Activated CD4-positive, CD25-positive, alpha-beta regulatory T cell treated with anti-CD3 and anti-CD28 coated beads, Interleukin-2, amount 50 U/mL, for 24 hours (primary cell): ENCODE results near the gene B3GNT4.
A peak's percentile ranks its signal among the peaks of the same experiment; 100 is the strongest.

Source experiments
- ATAC-seq, 2 donors: fragments of 150-1000 bp; cut with Tn5 transposase; one replicate each; pipeline ENCODE4 v1.10.0; 2021; ENCODE audit warnings: mild to moderate bottlenecking in 1 of 2, moderate library complexity in 1 of 2

B3GNT4 gene

GRCh38 chr12:122225683-122226365 lies 22.3 kb downstream of the B3GNT4 start, which contains the start of gene DIABLO:
DIABLO (minus strand) TSS chr12:122226052; CDS start chr12:122226014, 38 bp downstream.
- ATAC-seq, result peak; percentile 93

GRCh38 chr12:122226366-122227125 lies 23.0 kb downstream of the B3GNT4 start:
- peak; percentile 57 to 60 for ATAC-seq

- ATAC-seq, result no peak
Observed at GRCh38 chr12:122227341-122227740, 23.8 kb downstream of the B3GNT4 start.

DNA sequence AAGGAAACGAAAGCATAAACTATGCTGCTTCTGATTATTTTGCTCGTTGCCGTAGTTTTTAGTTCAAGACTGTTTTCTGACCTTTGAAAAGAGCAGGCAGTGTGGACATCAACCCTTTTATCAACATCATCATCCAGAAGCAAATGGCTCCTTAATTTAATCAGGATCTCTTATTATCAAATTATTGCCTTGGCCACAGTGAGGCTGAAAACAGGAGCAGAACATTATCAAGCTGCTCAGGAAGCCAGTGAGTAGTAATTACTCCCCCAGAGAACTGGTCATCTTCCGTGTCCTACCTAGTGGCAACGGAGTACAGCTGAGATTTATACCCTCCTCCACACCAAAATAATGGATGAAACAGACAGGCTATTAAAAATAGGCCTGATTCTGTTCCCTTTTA lies 24.6 kb downstream of the B3GNT4 start:
- ATAC-seq, result no peak

- ATAC-seq, result no peak
Observed at GRCh38 chr12:122230798-122231197, 27.3 kb downstream of the B3GNT4 start.

DNA sequence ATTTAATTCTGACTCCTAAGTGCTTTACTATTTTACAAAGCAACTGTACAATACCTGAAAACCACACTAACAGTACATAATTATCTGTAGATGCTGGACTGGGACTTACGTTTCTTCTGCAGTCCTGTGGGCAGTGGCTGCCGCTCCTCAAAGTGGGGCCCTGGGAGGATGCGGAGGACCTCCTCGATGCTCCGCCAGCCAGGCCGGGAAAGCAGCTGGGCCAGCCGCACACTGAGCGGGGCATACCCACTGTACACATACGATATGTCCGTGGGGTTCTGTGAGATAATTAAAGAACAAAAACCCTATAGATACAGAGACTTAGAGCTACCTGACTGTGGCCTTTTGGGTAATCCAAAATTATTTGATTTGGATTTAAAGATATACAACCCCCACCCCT lies 29.2 kb downstream of the B3GNT4 start:
- ATAC-seq, result no peak

DNA sequence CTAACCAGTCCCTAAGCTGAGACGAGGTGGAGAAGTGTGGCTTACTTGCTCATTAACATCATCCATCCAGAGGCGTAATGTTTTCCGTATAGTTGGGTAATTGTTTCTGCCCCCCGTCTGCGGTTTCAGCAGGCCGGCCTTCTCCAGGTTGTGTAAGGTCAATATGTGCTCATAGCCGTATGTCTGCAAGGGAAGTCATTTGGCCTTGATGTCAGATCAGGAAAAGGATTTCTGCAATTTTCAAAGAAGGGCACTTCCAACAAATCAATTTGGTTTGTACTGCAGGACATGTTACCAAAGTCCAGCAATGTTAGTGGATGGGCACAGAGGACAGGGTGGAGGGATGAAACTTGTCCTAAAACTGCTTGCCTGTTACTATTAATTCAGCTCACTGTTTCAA lies 32.2 kb downstream of the B3GNT4 start:
- ATAC-seq, result no peak

- no peak for ATAC-seq
Observed at GRCh38 chr12:122238861-122239260, 35.4 kb downstream of the B3GNT4 start.

DNA sequence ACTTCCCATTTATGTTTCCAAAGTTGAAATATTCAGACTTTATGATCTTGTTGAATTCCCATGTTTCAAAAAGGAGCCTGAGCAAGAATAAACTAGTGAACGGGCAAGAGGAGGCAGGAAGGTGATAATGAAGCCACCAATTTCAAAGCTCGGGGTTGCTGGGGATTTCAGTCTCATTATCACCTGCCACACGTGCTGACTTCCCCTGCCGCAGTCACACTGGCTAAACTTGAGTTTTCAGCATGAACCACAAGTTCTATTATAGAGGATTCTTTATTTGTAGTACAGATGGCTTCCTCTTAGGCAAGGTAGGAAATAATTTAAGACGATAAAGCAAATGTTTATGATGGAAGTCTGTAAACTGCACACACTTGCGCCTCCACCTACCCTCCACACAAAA lies 40.5 kb downstream of the B3GNT4 start:
- ATAC-seq, result no peak

GRCh38 chr12:122244565-122245371 lies 41.3 kb downstream of the B3GNT4 start:
- peak; percentile 60 to 88 for ATAC-seq

DNA sequence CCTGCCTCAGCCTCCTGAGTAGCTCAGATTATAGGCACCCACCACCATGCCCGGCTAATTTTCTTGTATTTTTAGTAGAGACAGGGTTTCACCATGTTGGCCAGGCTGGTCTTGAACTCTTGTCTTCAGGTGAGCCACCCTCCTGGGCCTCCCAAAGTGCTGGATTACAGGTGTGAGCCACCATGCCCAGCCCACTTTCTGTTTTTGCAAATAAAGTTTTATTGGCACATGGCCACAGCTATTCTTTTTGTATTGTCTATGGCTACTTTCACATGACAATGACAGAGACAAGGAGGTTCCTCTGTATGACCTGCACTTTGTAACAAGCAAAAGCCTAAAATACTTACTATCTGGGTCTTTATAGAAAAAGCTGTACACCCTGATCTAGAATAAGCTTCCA lies 42.0 kb downstream of the B3GNT4 start:
- ATAC-seq, result no peak

GRCh38 chr12:122250047-122250446 lies 46.5 kb downstream of the B3GNT4 start:
- ATAC-seq, result no peak

DNA sequence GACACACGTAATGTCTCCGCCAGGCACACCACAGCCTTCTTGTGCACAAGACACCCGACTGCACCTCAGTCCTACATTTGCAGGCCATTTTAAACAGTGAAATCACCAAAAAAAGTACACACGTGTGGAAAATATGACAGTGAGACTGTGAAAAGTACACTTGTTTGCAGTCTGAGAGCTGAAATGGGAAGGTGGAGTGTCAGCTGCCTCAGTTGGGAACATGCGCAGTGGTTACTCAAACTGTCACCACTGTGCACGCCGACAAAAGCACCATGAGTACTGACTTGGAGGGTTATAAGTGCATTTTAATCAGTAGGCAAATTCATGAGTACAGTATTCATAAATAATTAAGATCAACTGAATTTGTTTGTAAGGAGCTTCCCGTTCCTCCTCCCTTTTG lies 47.0 kb downstream of the B3GNT4 start:
- no peak for ATAC-seq

DNA sequence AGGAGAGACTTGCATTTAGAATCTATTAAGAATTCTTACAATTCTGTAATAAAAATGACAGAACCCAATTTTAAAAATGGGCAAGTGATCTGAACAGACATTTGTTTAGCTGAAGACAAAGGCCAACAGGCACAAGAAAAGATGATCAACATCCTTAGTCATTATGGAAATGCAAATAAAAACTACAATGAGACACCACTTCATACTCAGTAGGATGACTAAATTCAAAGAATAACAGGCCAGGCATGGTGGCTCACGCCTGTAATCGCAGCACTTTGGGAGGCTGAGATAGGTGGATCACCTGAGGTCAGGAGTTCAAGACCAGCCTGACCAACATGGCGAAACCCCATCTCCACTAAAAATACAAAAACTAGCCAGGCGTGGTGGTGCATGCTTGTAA lies 55.0 kb downstream of the B3GNT4 start:
- peak; percentile 55 to 75 for ATAC-seq
